ACHN (cell line): ENCODE measurements around the gene CRLF1.

Source experiments
- DNase-seq: peaks from one replicate; pipeline ENCODE4 v3.0.0-alpha.2; 2015
- in situ Hi-C: cut with HindIII; loops from 2 replicates; pipeline ENCODE4 v1.10.0; 2017; ENCODE audit warnings: low sequenced_read_pairs, low pct_ligation_motif_present, low pct_unique_long_range_greater_than_20kb

CRLF1 gene

DNA sequence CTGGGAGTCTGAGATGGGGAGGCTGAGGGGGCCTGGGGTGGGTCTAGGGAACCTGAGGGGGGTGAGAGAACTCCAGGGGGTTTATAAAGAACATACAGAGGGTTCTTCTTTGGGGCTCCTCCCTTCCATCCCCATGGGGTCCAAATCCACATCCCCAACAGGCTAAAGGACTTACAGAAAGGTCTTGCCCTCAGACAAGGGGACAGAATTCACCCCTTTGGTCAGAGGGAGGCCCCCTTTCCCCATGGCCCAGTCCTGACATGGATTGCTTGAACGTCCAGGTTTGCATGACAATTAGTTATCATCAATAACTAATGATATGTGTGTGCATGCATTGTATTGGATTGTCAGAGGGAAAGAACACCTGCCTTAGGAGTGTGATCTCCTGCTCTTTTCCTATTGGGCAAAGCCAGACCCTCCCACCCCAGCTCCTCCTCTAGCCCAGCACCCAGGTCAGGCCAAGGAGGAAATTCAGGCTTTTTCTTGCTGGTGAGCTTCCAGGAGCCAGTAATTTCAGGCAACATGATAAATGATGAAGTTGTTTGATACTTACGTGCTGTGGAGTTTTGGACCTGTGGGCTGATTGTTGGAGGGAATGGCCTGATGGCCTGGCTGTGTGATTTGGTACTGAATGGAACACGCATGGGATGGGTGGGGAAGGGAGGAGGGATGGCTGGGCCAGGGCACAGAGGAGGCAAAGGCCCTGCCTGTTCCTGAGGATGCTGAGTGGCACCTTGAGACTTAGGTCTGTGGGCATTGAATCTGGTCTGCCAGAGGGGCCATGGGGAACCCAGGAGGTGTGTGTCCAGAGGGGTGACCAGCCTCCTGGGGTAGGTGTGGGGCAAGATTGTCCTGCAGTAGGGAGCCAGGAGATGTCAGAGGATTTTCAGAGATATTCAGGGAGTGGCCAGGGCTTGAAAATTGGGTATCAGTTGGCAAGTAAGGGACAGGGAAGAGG is 31.4 kb upstream of the CRLF1 start:
- DNase-seq, result peak; percentile 21
- in situ Hi-C loops, result no loop called here

DNA sequence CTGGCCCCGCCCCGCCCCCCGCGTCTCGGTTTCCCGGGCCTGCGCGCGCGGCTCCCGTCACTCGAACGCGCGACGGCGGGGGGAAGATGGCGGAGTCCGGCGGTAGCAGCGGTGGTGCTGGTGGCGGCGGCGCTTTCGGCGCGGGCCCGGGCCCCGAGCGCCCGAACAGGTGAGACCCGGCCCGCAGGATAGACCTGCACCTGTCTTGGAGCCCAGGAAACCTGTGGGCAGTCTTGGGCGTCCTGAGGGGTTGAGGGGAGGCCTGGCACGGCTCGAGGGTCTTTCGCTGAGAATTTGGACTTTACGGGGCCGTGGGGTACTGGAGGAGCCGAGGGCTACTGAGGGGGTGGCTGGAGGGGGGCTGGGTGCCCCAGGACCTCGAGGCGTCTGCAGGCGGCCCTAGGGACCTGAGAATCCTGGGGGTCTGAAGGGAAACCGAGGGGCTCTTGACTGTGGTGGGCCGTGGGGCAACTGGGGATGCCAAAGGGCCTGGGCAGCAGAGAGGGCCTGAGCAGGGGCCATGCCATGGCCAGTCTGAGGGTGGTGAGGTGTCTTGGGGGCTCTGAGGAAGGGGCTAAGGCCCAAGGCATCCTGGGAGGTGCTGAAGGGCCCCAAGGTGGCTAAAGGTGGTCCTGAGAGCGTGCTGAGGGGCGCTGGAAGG is 30.5 kb upstream of the CRLF1 start, which contains the start of gene KLHL26:
Gene KLHL26 (plus strand): TSS at position 60 of the 661 bp plus-strand sequence. CDS start 27 bp downstream, at position 87.
- no peak for DNase-seq
- in situ Hi-C loops, result no loop called here

DNA sequence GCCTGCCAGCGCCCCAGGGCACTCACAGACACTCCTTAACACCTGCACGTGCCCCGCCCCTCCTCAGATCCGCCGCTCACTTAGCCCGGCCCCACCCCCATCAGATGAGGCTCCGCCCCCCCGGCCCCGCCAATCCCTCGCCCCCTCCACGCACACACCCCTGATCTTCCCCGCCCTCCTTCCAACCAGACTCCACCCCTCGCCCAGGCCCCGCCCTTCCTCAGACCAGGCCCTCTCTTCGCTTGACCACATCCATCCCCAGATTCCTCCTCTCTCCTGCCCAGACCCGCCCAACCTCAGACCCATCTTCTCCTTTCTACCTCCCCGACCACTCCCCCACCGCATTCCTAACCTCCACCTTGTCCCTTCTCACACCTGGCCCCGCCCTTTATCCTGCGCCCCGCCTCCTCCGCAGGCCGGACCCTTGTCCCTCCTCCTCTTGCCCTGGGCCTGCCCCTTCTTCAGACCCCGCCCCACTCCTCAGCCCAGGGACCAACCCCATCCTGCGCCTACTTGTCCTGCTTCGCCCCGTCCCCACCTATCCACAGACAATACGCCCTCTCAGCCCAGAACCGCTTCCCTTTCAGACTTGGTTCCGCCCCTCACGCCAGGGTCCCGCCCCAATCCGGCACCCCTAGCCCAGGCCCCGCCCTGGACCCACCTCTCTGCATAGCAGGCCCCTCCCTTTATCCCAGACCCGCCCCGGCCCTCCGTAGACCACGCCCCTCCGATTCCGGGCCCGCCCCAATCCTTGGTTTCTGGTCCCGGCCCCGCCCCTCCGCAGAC is 29.8 kb upstream of the CRLF1 start:
- in situ Hi-C loops, result no loop called here
- peak; percentile 94 for DNase-seq

DNA sequence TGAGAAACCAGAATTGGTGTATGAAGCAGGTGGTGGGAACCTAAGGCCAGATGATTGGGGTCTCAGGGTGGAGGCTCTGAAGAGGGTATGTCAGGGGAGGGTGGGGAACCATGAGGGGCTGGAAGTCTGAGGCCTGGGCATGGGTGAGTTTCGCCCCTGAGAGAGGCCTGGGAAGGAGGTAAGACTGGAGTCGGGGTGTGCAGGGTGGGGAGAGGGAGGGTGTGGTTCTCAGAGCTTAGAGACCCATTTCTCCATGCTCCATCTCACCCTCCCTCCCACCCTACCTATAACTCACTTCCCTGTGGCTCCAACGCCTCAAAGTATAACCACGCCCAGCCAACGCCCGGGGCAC is 29.2 kb upstream of the CRLF1 start:
- DNase-seq, result no peak
- in situ Hi-C loops, result no loop called here

DNA sequence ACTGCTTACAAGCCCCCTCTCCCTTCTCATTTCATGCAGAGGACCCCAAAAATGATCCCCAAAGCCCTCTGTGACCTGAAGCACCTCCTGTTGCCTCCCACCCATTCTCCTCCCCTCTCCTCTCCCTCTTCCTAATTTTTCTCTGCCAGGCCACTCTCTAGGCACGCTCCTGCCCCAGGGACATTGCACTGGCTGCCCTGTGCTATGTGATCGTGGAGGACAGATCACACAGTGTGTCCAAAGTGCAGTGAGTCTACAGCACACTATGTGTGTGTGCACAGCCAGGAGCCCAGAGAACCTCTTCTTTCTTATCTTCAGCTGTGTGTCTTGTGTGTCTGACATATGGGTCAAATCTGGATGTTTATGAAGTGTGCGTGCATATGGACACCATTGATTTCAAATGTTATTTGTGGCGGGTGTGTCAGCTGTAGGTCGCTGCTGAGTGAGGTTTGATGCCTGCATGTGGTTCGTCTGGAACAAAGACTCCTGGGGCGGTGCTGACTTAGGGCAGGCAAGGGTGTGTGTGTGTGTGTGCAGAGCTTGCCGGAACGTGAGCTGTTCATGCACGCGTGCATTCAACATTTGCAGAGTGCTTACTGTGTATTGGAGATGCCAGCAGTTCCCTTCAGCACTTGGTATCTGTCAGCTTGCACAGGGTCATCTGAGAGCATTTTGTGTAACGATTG is 28.2 kb upstream of the CRLF1 start:
- in situ Hi-C loops, result no loop called here
- DNase-seq, result no peak

DNA sequence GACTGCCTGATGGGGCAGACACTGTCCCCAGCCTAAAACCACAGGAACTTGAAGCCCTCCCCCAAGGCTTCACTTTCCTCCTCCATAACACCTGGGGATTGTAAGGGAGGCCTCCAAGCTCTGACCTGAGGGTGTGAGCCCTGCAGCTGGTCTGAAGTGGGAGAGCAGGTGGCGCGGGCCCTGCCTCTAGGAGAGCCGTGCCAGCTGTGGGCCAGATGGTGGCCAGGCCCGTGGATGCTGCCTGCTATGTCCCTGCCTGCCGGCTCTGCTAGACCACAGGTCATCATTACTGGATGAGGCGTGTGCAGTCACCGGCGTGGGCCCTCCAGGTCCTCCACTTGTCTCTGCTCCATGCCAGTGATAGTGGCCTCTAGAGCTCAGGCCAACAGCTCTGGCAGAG is 26.7 kb upstream of the CRLF1 start:
- in situ Hi-C loops, result no loop called here
- DNase-seq, result no peak

DNA sequence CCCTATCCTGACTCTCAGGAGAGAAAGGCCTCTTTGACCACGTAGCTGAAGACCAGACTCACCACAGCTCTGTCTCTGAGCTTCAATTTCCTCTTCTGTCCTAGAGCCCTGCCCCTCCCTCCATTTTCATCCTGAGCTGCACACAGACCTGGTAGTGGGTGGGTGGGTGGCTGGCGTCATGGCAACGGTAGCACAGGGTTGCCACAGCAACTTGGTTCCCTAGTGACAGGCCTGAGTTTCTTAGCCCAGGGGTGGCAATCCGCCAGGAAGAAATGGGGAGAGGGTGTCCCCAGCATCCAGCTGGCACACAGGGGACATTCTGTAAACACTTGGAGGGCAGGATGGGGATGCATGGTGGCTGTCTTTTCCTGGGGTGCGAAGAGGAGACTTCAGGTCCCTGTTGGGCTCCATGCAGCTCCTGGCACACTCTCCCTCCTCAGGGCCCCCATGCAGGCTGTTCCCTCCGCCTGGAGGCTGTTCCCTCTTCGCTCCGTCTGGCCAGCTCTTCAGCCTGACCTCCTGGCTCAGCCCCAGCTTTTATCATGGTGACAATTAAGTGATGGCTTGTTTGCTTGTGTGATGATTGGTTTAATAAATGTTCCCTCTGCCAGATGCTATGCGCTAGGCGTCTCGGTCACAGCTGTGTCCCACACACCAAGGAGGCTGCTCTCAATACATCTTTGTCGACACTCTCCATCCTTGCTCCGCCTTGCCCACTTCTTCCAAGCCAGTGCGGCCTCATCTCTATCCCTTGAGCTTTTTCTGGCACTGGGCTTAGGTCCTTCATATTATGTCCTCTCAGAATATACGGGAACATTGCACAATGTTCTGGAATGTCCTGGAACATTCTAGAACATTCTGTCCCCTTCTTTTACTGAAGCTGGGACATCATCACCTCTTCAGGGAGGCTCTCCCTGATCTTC is 22.8 kb upstream of the CRLF1 start:
- DNase-seq, result no peak
- in situ Hi-C loops, result no loop called here

DNA sequence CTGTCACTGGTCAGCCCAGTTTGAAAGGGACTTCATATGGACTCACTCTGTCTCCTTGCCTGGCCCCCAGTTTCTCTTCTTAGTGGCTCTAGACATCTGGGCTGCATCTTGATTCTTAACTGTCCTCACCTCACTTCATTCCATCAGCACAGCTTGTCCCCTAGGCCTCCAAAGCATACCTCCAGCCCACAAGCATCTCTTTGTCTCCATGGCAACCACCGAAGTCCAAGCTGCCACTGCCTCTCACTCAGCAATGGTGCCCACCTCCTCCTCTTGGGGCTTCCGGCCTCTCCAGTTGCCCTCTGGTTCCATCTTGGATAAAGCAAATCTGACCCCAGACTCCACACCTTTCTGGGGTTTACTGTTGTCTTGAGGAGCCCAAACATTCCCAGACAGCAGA is 20.3 kb upstream of the CRLF1 start:
- DNase-seq, result no peak
- in situ Hi-C loops, result no loop called here

DNA sequence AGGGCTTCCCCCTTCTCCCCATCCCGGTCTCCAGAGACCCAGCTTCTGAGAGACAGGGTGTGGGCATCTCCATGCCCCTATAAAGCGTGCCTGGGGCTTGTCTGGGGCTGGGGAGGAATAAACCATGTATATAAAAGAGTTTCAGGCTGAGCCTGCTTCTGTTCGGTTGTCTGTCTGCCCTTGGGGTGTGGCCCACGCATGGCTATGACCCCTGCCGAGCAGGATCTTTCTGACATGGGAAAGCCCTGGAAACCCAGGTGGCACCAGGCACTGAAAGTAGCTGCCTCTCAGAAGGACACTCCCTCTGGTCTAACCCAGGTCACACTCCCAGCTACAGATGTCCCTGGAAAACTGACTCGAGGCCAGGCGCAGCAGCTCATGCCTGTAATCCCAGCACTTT is 14.3 kb upstream of the CRLF1 start:
- in situ Hi-C loops, result no loop called here
- DNase-seq, result no peak

DNA sequence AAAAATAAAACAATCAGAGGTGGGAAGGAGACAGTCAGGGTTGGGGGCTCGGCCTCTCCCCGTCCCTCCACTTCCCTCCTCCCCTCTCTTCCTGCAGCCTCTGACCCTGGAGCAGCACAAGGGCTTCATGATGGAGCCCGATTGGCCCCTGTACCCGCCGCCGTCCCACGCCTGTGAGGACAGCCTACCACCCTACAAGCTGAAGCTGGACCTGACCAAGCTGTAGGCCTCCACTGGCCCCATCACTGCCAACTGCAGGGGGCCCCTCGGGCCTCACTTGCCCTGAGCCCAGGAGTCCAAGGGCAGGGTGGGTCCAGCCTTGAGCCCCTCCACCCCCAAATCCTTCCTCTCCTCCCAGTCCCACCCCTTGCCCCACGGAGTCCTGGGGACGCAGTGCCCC is 13.7 kb upstream of the CRLF1 start:
- DNase-seq, result no peak
- in situ Hi-C loops, result no loop called here

DNA sequence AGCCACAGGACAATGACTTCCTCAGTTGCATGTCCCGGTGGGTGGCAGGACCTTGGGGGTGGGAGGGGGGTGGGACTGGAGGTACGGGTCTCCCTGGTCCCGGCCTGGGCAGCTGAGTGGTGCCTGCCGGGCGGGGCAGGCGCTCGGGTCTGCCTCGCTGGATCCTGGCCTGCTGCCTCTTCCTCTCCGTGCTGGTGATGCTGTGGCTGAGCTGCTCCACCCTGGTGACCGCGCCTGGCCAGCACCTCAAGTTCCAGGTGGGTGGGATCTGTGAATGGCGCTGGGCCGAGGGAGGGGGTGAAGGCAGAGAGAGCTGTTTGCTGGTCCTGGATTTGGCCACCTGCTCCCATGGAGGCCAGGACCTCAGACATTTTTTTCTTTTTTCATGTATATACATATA is 11.6 kb upstream of the CRLF1 start:
- in situ Hi-C loops, result no loop called here
- DNase-seq, result no peak

DNA sequence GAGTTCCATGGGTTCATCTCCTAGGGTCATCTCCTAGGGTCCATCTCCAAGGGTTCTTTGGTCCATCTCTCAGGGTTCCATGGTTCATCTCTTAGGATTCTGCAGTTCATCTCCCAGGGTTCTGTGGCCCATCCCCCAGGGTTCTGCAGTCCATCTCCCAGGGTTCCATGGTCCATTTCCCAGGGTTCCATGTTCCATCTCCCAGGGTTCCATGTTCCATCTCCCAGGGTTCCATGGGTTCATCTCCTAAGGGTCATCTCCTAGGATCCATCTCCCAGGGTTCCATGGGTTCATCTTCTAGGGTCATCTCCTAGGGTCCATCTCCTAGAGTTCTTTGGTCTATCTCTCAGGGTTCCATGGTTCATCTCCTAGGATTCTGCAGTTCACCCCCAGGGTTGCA is 11.0 kb upstream of the CRLF1 start:
- in situ Hi-C loops, result no loop called here
- no peak for DNase-seq

DNA sequence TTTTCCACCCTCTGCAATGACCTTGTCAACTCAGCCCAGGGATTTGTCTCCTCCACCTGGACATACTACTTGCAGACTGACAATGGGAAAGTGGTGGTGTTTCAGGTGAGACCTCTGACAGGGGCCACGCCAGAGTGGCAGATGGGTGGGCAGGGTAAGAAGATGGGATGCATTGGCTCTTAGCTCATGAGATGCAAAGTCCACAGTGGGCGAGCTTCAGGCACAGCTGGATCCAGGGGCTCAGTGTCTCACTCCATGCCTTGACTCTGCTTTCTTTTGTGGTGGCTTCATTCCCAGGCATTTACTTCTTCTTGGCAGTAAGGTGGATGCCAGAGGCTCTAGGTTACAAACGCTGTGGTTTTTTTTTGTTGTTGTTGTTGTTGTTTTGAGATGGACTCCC is 9.4 kb upstream of the CRLF1 start:
- DNase-seq, result no peak
- in situ Hi-C loops, result no loop called here

DNA sequence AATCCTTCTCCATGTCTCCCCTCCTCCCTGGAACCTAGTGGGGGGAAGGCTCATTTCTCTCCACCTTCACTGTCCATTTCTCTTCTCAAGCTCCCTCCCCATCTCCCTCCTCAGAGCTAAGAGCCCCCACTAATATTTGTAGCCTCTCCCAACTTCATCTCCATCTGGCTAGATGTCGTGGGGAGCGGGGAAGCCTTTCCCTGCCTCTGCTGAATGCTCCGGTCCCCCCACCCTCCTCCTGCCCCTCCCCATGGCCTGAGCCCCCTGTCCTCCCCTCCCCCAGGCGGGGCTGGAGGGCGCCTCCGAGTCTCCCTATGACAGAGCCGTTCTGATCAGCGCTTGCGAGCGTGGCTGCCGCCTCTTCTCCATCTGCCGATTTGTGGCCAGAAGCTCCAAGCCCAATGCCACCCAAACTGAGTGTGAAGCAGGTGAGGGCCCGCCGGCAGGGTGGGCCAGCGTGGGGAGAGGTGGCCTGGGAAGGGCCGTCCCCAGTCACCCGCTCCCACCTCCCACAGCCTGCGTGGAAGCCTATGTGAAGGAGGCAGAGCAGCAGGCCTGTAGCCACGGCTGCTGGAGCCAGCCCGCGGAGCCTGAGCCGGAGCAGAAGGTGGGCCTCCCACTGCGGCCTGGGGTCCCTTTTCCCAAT is 7.1 kb upstream of the CRLF1 start:
- in situ Hi-C loops, result no loop called here

DNA sequence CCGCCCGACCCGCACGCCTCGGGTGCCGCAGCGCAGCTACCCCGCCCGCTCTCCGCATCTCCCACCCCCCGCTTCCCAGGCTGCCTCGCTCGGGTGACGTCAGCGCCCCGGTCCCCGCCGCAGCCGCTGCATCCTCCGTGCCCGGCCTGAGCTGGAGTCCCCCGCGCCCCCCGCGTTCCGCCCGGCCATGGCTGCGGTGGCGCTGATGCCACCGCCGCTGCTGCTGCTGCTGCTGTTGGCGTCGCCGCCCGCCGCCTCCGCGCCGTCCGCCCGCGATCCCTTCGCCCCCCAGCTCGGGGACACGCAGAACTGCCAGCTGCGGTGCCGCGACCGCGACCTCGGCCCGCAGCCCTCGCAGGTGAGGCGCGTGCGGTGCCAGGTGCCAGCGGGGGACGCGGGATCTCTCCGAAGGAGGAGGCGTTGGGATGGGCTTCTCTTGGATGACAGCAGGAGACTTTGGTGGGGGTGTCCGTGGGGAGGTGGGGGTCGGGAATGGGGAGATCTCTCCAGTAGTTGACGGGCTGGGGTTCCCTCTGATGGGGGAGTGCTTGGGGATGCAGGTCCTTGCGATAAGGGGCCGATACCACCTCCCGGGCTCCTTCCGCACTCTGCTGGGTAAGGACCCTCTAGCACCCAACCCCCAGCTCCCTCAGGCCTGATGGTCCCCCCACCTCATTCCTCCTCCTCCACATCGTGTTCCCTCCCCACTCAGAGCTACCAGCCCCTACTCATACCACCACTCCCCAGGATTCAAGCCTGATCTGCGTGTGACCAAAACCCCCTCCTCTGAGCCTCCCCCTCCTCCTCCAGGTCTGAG is 6.4 kb upstream of the CRLF1 start, which contains the start of gene TMEM59L:
Gene TMEM59L (plus strand): TSS at position 99 of the 817 bp plus-strand sequence. CDS start 89 bp downstream, at position 188.
- in situ Hi-C loops, result no loop called here
- DNase-seq, result no peak

More for the DNA sequence above, 7.1 kb upstream of the CRLF1 start:
- DNase-seq, result no peak

DNA sequence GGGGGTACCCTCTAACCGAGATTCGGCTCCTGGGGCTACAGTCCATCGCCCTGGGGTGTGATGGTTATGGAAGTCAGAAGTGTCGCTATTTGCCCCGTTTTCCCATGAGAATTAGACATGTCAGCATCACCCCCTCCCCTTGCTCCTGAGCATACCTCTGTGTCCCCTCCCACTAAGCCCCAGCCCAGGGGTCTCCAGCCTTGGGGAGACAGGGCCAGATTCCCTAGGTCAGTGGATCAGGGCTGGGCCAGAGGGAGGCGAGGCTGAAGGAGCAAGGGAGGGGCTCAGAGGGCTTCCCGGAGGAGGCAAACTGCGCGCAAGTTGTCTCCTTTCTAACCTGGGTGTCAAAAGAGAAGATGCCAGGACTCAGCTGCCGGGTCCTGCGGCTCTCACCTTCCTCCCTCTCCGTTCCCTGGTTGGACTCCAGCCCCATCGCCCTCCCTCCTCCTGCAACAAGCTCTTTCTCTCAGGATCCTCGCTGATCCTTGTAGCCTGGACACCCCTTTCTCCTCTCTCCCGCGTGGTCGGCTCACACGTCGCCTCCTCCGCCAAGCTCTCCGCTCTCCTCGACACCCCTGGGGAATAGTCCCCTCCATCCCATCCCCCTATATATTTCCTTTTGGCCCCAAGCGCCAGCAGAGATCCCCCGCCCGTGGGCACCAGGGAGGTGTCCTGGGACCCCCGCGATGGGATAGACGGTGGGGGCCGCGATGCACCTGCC is 5.6 kb upstream of the CRLF1 start:
- in situ Hi-C loops, result no loop called here
- no peak for DNase-seq
